Kidney tubule cell (primary cell): ENCODE data around the gene ABCA8.
"Not testable (repeated sequence)": the region's sequence is repeated elsewhere in the genome, so short reads cannot be mapped to it uniquely, and the experiment has no call there.

ENCODE experiments used
- DNase-seq: peaks from one replicate; pipeline ENCODE4 v3.0.0-alpha.2; 2018; ENCODE audit warnings: low spot score

Gene ABCA8

DNA sequence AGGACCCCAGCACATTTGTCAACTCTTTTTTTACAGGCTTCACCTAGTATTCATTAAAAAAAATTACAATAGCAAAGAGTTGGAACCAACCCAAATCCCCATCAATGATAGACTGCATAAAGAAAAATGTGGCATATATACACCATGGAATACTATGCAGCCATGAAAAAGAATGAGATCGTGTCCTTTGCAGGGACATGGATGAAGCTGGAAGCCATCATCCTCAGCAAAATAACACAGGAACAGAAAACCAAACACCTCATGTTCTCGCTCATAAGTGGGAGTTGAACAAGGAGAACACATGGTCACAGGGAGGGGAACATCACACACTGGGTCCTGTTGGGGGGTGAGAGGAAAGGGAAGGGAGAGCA, 11.4 kb downstream of the ABCA8 start:
- not testable (repeated sequence) for DNase-seq

DNA sequence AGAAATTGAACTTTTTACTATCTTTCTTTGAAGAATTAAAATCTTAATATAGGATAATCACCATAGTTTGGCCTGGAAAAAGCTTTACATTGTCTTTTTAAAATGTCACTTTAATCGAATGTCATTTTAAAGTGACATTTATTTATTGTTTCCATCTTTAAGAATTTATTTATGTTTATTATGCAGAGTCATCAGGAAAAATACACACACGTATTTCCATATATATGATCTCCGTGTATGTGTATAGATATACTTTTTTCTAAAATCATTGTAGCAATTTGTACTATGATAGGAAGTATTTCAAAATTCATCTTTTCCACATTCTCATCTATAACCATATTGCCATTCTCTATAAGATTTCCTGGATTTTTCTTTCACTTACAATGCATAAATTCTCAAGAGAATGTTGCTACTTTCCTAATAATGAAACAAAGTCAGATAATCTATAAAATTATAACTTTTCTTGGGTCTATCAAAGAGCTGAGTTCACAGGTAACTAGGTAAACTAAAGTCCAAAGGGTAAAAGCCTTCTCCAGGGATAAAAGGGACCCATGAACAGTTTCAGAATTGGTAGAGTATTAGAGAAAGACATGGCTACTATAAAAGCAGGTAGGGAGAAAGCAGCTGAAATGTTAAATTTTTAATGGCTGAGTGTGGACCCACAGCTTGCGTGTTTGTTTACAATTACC, 11.9 kb downstream of the ABCA8 start:
- DNase-seq: no peak

DNA sequence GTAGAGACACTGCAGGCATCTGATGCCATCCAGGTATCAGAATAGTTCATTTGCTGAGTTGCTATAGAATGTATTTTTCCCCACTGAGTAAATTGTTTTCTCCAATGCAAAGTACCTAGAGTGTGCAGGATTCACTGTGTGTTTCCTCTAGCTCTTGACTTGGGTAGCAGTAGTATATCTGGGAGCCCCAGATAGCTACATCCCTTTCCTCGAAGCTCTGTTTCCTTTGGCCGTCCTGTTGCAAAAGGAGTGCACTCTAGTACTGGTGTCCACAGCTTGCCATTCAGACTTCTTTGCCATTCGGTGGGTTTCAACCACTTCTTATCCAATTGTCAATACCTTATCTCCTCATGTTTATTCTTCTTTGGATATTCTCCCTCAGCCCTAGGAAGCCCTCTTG, 12.8 kb downstream of the ABCA8 start:
- no peak for DNase-seq

DNA sequence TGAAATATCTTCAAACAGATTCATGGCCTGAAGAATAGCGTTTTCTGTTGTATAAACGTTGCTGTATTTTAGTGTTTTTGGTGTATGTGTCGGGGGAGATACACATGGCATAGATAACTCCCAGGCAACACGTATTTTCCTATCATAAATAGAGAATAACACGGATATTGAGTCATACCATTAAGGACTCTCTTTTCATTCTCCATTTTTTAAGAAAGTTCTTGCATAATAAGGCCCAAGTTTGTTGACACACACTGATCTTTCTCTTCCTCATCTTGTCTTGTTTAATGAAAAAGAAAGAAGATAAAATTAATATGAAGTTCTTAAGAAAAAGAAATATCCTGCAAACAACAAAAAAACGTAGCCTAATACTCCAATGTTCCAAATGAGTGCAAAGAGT, 13.4 kb downstream of the ABCA8 start:
- no peak for DNase-seq

DNA sequence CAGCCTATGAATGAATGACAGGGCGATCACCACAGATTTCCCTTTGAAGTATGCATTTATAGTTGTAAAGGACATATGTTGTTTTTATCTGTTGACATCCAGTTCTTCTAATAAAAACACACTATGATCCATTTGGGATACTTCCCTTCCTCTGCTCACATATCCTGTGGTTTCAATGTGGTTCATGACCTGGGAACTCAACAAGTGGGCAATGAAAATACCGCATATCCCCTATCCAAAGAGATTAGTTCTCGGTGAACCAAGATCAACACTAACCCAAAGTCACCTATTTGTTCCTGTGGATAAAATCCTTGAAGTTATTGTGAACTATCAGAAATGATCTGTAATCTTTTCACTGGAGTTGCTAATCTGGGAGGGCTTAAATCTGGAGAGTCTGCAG, 16.0 kb downstream of the ABCA8 start:
- DNase-seq: no peak

DNA sequence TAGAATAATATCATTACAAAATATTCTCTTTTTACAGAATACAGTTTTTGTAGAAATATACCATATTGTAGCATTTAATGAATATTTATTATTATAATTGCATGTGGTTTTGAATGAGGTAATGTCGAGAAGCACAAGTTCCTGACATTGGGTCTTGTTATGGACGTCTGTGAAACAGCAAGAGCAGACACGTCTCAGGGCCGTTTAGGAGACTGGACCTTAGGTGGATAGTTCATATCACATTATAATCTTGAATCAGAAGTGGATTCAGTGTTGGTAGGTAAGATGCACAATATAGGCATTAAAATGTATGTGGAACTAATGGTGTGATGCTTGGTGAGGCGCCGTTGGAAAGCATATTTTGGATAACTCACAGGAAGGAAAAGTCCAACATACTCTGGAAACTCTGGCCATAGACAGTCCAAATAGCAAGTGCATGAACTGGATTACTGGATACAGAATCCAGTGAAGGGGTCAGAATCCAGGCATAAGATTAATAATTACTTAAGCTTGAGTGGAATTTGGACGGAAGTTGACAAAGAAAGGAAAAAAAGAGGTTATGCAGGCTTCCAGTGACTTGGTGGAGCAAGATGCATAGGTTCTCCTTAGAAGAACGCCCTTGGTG, 17.2 kb downstream of the ABCA8 start:
- DNase-seq: no peak

DNA sequence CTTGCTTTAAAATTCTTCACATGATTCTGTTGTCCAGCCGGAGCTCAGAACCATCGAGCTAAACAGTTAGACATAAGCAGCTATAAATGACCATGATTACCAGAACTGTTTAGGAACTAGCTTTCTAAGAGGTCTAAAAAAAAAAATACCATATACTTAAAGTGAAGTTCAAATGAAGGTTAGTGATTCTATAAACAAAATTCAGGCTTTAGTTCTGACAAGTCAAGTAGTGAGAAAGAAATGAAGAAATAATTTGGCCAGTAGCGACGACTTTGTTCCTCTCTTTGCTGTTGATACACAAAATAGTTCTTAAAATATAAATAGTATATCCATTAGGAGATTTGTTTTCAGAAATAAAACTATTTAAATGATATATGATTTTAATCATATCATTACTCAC, 27.7 kb downstream of the ABCA8 start:
- DNase-seq: no peak

DNA sequence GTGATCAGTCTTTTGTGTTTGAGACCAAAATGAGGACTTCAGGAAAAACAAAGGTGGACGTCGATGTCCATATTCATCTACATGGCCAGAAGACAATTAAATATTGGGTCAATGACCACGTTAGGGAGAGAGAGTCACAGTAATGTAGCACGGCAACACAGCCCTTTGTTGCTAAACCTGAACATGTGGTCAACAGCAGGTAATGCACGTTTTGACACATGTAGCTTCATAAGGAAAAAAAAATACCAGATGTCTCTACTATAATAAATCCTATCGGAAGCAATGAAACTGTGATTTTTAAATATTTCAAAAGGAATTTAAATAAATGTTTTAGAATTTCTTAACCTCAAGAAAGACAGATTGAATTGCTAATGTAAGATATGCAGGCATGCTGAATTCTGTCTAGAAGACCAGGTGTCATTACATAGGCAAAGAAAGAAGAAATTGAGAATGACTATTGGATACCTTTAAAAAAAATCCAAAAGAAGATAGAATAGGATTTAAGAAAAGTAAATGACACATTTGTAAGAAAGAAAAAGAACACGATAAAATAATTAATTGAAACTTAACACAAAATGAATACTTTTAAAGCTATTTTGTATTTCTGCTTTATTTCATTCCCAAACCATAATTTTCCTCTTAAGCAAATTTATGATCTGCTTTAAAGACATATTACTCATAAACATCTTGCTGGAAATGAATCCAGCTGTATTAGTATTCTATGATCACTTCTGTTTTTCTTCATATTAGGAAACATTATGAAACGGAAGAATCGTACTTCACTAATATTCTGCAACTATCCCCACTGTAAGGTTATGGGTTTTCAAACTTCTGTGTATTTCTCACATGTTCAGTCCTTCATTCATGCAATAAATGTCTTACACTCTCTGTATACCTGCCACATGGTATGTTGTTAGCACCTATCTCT, 30.1 kb downstream of the ABCA8 start:
- no peak for DNase-seq

DNA sequence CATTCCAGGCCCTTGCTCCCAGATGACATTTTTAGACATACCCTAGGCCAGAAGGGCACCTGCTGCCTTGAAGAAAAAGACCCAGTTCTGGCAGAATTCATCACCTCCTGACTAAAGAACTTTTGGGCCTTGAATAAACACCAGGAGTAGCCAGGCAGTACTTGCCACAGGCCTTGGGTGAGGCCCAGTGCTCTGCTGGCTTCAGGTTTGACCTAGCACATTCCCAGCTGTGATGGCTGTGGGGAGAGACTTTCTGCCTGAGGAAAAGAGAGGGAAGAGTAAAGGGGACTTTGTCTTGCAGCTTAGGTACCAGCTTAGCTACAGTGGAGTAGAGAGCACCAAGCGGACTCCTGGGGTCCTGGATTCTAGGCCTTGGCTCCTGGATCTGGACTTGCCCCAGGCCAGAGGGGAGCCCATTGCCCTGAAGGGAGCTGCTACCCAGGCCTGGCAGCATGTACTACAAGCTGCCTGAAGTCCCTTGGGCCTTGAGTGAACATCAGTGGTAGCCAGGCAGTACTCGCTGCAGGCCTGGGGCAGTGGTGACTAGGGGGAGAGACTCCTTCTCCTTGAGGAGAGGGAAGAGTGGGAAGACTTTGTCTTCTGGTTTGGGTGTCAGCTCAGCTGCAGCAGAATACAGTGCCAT, 44.3 kb downstream of the ABCA8 start:
- no peak for DNase-seq

DNA sequence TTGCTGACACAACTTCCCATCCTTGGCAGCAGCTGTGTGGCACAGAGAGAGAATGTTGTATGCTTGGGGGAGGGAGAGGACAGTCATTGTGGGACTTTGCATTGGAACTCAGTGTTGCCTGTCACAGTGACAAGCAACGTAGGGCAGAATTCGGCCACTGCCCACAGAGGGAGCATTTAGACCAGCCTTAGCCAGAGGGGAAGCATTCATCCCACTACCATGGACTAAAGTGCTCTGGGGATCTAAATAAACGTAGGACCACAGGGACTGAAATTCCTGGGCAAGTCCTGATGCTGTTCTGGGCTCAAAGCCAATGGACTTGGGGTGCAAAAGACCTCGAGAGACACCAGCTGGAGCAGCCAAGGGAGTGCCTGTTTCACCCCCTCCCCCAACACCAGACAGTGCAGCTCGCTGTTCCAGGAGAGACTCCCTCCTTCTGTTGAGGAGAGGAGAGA, 44.9 kb downstream of the ABCA8 start:
- peak; percentile 4 for DNase-seq

DNA sequence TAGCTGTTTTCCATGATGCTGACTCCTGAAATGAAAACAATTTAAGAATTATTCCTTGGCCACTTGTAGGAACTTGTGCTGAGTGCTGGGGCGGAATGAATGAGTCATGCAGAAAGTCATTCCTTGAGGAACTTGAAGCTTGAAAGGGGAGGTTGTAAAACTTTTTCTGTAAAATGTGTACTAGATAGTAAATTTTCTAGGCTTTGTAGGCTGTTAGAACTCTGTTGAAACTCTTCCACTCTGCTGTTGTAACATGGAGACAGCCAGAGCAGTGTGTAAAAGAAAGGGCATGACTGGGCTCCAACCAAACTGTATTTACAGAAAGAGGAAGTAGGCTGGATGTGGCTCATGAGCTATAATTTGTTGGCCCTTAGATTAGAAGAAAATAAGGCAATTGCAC, 46.1 kb downstream of the ABCA8 start:
- DNase-seq: peak; percentile 84

DNA sequence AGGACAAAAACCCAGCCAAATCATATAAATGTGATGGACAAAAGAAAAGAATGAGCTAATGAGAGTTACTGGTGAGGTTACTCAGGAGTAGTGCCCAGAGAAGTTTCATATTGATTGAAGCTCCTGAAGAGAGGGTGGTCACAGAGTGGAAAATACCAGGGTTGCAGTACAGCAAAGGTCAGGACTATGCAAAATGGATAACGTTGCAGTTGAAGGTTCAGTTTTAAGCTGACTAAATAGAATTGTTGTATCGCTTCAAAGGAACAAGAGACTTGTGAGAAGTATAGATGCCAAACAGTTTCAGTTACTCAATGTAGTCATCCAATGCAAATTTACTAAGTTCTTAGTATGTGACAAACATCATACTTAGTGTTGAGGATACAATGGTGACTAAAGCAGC, 47.1 kb downstream of the ABCA8 start:
- DNase-seq: no peak

DNA sequence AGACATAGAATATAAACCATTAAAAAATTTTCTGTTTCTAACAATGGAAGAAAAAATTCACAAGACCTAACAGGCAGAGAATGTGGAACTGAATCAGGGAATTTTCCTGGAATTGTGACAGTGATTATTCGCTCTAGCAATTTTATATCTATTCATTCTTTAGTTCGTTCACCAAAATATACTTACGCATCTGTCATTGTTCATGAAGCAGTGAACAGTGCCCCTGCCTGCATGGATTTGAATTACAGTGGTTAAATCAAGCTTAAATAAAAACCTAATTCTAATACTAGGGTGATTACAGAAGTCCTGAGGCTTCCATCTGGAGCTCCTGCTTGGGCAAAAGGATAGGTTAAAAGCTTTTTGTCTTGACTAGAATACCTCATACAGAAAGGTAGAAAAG, 48.6 kb downstream of the ABCA8 start:
- DNase-seq: peak; percentile 9

DNA sequence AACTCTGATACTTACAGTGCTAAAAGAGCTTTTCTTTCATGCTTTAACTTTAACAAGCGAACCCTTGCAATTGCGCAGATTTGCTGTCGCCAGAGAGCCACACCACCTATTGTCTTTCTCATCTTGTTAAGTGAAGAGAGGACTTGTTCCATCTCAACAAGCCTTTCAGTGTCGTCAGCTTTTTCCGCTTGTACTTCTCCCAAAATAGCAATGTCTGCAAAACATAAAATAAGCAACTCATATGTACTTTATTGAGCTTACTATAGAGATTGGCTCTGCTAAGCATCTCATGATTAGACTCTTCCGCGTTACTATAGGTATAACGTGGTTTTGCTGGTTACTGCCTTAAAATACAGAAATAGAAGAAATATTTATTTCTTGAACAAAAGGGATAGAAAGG, 51.9 kb downstream of the ABCA8 start:
- DNase-seq: no peak

DNA sequence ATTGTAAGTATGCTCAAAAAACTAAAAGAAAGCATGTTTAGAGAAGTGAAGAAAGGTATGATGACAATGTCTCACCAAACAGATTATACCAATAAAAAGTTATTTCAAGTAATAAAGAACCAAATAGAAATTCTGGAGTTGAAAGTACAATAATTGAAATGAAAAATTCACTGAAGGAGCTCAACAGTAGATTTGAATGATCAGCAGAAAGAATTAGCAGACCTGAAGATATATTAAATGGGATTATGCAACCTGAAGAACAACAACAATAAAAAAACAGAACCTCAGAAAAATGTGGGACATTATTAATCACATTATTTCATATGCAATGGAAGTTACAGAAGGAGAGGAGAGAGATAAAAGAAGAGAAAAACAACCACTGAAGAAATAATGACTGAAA, 57.6 kb downstream of the ABCA8 start:
- DNase-seq: no peak

DNA sequence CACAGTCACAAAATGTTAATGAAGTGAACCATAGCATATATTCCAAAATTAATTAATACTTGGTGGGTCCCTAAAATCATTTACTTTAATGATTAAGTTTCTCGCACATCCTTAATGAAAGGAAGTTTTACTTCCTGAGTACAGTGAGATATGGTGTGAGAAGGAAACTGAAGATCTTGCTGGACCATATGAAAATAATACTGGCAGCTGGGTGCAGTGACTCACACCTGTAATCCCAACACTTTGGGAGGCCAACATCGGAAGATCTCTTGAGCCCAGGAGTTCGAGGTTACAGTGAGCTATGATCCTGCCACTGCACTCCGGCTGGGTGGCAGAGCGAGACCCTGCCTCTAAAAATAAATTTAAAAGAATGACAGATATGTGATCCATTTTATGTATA, 62.5 kb downstream of the ABCA8 start:
- no peak for DNase-seq

DNA sequence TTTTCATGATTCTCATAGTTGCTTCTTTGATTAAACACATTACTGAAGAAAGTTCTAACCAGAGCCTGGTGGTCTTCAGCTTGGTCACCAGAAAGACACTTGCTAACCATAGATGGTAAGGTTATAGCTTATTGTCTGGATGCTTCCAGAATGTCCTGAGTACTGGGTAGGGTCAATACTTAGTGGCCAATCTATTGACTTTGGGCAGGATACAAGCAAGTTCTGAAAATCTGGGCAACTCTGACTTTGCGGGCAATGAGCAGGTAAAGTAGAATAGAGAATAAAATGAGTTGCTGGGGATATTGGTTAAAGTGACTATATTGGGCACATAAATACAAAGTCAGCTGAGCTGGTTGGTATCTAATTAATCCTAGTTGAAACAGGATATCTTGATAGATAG, 63.0 kb downstream of the ABCA8 start:
- DNase-seq: no peak

DNA sequence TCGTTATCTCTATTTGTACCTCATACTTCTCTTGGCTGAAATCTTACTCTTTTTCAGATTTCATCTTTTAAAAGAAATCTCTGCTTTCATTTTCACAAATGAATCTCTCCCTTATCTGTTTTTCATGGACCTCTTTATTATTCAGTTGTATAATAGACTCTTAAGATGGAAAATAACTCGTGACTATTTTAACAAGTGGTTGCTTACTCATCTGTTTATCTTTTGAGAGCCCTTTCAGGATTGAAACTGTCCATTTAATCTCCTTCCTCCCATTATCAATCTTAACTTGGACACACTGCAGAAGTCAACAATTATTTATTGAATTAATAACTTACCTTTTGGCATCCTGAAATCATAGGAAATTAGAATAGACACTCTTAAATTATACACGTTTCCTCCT, 68.8 kb downstream of the ABCA8 start:
- no peak for DNase-seq

DNA sequence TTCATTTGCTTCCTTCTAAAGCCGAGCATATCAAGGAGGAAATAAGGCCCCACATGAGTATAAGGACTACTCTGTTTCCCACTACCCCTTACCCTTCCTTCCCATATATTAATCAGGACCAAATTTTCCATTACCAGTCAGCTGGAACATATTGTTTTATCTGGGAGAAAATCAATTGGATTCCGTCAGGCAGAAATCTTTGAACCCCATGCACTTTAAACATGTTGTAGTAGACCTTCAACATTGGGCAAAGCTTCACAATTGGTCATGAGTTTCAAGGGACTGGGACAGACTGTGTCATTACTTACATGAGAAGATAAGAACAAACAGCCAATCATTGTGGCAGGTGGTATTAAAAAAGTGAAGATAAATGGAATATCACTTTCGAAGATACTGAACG, 70.3 kb downstream of the ABCA8 start:
- no peak for DNase-seq

DNA sequence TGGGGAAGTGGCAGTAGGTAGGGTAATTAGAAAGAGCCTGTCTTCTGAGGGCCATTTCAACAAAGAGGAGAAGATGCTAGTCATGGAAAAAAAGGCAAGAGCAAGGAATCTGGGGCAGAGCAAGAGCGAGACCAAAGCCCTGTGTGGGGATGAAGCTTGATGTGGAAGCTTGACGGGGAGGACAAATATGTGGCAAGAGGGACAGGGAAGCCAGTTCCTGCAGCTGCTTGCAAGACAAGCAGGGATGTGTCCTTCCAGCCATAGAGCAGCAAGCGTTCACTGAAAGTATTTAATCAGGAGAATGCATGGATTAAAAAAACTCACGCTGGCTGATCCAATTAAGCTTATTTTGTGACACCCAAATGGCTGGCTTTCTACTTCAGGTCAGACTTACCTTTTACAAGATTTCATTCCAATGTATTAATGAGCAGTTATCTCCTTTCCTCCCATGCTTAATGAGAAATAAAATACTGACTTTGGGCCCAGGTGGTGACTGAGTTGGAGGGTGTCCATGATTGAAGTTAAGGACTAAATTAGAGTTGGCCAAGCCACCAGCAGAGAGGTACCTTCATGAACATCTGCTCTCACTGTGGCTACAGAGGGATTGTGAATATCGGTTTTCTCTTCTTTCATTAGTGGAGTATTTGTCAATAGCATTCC, 76.8 kb downstream of the ABCA8 start:
- DNase-seq: no peak

DNA sequence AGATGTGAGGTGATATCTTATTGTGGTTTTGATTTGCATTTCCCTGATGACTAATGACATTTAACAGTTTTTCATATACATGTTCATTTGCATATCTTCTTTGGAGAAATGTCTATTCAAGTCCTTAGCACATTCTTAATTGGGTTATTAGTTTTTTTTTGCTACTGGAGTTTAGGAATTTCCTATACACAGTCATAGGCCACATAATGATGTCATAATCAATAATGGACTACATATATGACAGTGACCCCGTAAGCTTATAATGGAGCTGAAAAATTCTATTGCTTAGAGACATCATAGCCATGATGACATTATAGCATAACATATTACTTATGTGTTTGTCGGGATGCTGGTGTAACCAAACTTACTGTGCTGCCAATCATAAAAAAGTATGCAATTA, 83.7 kb downstream of the ABCA8 start:
- DNase-seq: no peak

DNA sequence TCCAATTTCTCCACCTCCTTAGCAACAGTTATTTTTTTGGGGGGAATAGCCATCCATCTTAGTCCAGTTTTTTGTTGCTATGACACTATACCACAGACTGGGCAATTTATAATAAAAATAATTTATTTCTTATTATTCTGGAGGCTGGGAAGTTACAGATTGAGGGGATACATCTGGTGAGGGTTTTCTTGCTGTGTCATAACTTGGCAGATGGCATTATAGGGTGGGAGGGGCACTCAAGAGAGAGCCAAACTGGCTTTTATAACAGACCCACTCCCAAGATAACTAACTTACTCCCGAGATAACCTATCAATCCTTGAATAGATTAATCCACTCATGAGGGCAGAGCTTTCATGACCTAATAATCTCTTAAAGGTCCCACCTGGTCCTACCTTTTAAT, 84.2 kb downstream of the ABCA8 start:
- DNase-seq: no peak
